ENCODE measurements around the gene CDH2. TPM values are rescaled to one million over a fixed set of nuclear protein-coding genes. Genes with fewer than 3 reads are reported as not detected.

Gene CDH2
- total and polyA plus RNA-seq, 2 experiments from 2014 or later, result 14.7 to 36.9 TPM

DNA sequence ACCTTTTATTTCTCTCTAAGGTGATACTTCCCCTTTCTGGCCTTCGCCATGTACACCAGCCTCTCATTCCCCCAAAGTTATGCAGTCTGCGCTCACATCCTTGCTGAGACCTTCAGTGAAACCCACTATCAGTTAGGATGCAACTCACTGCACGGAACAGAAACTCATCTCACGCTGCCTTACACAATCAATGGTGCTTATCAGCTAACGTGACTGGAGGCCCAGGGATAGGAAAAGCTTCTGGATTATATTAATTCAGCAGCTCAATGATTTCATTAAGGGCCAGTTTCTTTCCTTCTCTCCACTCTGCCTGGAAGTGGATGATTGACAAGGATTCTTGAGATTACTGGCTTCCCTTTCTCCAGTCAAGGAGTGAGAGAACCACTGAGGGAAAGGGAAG is 44.8 kb downstream of the CDH2 start (continued):
- TF ChIP-seq, protein P1, sequence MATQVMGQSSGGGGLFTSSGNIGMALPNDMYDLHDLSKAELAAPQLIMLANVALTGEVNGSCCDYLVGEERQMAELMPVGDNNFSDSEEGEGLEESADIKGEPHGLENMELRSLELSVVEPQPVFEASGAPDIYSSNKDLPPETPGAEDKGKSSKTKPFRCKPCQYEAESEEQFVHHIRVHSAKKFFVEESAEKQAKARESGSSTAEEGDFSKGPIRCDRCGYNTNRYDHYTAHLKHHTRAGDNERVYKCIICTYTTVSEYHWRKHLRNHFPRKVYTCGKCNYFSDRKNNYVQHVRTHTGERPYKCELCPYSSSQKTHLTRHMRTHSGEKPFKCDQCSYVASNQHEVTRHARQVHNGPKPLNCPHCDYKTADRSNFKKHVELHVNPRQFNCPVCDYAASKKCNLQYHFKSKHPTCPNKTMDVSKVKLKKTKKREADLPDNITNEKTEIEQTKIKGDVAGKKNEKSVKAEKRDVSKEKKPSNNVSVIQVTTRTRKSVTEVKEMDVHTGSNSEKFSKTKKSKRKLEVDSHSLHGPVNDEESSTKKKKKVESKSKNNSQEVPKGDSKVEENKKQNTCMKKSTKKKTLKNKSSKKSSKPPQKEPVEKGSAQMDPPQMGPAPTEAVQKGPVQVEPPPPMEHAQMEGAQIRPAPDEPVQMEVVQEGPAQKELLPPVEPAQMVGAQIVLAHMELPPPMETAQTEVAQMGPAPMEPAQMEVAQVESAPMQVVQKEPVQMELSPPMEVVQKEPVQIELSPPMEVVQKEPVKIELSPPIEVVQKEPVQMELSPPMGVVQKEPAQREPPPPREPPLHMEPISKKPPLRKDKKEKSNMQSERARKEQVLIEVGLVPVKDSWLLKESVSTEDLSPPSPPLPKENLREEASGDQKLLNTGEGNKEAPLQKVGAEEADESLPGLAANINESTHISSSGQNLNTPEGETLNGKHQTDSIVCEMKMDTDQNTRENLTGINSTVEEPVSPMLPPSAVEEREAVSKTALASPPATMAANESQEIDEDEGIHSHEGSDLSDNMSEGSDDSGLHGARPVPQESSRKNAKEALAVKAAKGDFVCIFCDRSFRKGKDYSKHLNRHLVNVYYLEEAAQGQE (IDR thresholded peaks at IDR 0.05; ENCODE audit: unreplicated experiment), result no peak
- TF ChIP-seq EZH2phosphoT487 (IDR thresholded peaks at IDR 0.05; ENCODE audit: unreplicated experiment) (no peak), STAT1 (IDR thresholded peaks at IDR 0.05; ENCODE audit: unreplicated experiment) (no peak), ZNF114 (CRISPR knock-in tag; IDR thresholded peaks at IDR 0.05) (no peak), CREB1 (CRISPR knock-in tag; IDR thresholded peaks at IDR 0.05; ENCODE audit: low read depth) (no peak), NANOG (IDR thresholded peaks at IDR 0.05; ENCODE audit: borderline replicate concordance) (no peak), JUNB (IDR thresholded peaks at IDR 0.05; ENCODE audit: unreplicated experiment) (no peak)
- TF ChIP-seq, protein P2, sequence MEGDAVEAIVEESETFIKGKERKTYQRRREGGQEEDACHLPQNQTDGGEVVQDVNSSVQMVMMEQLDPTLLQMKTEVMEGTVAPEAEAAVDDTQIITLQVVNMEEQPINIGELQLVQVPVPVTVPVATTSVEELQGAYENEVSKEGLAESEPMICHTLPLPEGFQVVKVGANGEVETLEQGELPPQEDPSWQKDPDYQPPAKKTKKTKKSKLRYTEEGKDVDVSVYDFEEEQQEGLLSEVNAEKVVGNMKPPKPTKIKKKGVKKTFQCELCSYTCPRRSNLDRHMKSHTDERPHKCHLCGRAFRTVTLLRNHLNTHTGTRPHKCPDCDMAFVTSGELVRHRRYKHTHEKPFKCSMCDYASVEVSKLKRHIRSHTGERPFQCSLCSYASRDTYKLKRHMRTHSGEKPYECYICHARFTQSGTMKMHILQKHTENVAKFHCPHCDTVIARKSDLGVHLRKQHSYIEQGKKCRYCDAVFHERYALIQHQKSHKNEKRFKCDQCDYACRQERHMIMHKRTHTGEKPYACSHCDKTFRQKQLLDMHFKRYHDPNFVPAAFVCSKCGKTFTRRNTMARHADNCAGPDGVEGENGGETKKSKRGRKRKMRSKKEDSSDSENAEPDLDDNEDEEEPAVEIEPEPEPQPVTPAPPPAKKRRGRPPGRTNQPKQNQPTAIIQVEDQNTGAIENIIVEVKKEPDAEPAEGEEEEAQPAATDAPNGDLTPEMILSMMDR (conservative IDR thresholded peaks at IDR 0.05; ENCODE audit: low read depth in 2 of 2), result no peak

DNA sequence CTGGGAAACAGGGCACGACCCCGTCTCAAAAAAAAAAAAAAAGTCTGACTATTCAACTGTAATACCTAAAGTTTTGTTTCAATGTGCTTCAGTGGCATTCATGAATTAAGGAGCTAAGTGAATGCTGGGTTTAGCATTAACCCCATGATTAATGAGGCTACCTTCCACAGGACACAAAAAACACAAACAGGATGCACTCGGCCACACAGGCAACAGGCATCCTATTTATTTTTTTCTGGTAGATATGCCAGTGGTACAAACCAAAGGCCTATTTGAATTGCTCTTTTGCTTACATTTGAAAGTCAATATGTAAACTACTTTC is 48.3 kb downstream of the CDH2 start:
- H3K27me3 Mint-ChIP-seq (ENCODE audit: insufficient read depth, low read depth, poor library complexity), result peaks cover 2% of the 10 kb centered on the region
- Histone ChIP-seq H3K4me1 (ENCODE audit: insufficient read depth) (peaks cover 9% of the 10 kb centered on the region), H3K79me2 (replicated peaks; ENCODE audit: insufficient read depth) (no peaks in the 10 kb centered on the region)
- TF ChIP-seq, protein P3, sequence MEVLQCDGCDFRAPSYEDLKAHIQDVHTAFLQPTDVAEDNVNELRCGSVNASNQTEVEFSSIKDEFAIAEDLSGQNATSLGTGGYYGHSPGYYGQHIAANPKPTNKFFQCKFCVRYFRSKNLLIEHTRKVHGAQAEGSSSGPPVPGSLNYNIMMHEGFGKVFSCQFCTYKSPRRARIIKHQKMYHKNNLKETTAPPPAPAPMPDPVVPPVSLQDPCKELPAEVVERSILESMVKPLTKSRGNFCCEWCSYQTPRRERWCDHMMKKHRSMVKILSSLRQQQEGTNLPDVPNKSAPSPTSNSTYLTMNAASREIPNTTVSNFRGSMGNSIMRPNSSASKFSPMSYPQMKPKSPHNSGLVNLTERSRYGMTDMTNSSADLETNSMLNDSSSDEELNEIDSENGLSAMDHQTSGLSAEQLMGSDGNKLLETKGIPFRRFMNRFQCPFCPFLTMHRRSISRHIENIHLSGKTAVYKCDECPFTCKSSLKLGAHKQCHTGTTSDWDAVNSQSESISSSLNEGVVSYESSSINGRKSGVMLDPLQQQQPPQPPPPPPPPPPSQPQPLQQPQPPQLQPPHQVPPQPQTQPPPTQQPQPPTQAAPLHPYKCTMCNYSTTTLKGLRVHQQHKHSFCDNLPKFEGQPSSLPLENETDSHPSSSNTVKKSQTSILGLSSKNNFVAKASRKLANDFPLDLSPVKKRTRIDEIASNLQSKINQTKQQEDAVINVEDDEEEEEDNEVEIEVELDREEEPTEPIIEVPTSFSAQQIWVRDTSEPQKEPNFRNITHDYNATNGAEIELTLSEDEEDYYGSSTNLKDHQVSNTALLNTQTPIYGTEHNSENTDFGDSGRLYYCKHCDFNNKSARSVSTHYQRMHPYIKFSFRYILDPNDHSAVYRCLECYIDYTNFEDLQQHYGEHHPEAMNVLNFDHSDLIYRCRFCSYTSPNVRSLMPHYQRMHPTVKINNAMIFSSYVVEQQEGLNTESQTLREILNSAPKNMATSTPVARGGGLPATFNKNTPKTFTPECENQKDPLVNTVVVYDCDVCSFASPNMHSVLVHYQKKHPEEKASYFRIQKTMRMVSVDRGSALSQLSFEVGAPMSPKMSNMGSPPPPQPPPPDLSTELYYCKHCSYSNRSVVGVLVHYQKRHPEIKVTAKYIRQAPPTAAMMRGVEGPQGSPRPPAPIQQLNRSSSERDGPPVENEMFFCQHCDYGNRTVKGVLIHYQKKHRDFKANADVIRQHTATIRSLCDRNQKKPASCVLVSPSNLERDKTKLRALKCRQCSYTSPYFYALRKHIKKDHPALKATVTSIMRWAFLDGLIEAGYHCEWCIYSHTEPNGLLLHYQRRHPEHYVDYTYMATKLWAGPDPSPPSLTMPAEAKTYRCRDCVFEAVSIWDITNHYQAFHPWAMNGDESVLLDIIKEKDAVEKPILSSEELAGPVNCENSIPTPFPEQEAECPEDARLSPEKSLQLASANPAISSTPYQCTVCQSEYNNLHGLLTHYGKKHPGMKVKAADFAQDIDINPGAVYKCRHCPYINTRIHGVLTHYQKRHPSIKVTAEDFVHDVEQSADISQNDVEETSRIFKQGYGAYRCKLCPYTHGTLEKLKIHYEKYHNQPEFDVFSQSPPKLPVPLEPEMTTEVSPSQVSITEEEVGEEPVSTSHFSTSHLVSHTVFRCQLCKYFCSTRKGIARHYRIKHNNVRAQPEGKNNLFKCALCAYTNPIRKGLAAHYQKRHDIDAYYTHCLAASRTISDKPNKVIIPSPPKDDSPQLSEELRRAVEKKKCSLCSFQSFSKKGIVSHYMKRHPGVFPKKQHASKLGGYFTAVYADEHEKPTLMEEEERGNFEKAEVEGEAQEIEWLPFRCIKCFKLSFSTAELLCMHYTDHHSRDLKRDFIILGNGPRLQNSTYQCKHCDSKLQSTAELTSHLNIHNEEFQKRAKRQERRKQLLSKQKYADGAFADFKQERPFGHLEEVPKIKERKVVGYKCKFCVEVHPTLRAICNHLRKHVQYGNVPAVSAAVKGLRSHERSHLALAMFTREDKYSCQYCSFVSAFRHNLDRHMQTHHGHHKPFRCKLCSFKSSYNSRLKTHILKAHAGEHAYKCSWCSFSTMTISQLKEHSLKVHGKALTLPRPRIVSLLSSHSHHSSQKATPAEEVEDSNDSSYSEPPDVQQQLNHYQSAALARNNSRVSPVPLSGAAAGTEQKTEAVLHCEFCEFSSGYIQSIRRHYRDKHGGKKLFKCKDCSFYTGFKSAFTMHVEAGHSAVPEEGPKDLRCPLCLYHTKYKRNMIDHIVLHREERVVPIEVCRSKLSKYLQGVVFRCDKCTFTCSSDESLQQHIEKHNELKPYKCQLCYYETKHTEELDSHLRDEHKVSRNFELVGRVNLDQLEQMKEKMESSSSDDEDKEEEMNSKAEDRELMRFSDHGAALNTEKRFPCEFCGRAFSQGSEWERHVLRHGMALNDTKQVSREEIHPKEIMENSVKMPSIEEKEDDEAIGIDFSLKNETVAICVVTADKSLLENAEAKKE (CRISPR knock-in tag; IDR thresholded peaks at IDR 0.05), result no peak
- TF ChIP-seq POLR2AphosphoS5 (IDR thresholded peaks at IDR 0.05; ENCODE audit: low read depth) (no peak), CREB1 (CRISPR knock-in tag; IDR thresholded peaks at IDR 0.05; ENCODE audit: low read depth) (no peak), EZH2phosphoT487 (IDR thresholded peaks at IDR 0.05; ENCODE audit: unreplicated experiment) (no peak), STAT1 (IDR thresholded peaks at IDR 0.05; ENCODE audit: unreplicated experiment) (no peak), ZNF331 (CRISPR knock-in tag; IDR thresholded peaks at IDR 0.05; ENCODE audit: low read depth) (no peak)

More for the DNA sequence above, 48.3 kb downstream of the CDH2 start:
- Mint-ChIP-seq H3K4me3 (no peak overlapping the region), H3K36me3 (ENCODE audit: low read depth) (no peaks in the 10 kb centered on the region), H3K27ac (no peak overlapping the region), H3K4me1 (peaks cover 9% of the 10 kb centered on the region; the same call in 2 of the 3 replicates), H3K9me3 (no peaks in the 10 kb centered on the region)
- H2AFZ ChIP-seq, result no peak overlapping the region
- no peak overlapping the region for H3K27ac ChIP-seq (ENCODE audit: low read depth)
- no peaks in the 10 kb centered on the region for H3K9me2 ChIP-seq (ENCODE audit: insufficient read depth)
- H3K36me3 ChIP-seq (ENCODE audit: insufficient read depth), result no peaks in the 10 kb centered on the region
- ATAC-seq, result no peak
- H3K4me2 ChIP-seq, result no peak overlapping the region
- DNase-seq (ENCODE audit: low spot score), result no peak
- H4K20me1 ChIP-seq (replicated peaks; ENCODE audit: insufficient read depth), result no peaks in the 10 kb centered on the region
- H3K4me3 ChIP-seq, result no peak overlapping the region
- H3K27me3 ChIP-seq (ENCODE audit: insufficient read depth), result no peaks in the 10 kb centered on the region
- H3F3A ChIP-seq (replicated peaks; ENCODE audit: low read depth), result no peaks in the 10 kb centered on the region
